ENCODE measurements around the gene ZNF296.

ZNF296 gene

GRCh38 chr19:45082170-45082569 is 5.9 kb upstream of the ZNF296 start:
- DNase-seq (ENCODE audit: low spot score) = no peak

- DNase-seq (ENCODE audit: low spot score) = no peak
Measured at GRCh38 chr19:45079911-45080370, 3.7 kb upstream of the ZNF296 start.

GRCh38 chr19:45079063-45079910 is 3.0 kb upstream of the ZNF296 start, which contains the start of gene GEMIN7:
TSS of gene GEMIN7 (plus strand) at chr19:45079260. CDS start at chr19:45090115, 10,855 bp downstream.
- DNase-seq (ENCODE audit: low spot score) = peak; percentile 55

- DNase-seq (ENCODE audit: low spot score) = no peak
Measured at GRCh38 chr19:45078390-45079062, 2.2 kb upstream of the ZNF296 start.

- no peak for DNase-seq (ENCODE audit: low spot score)
Measured at GRCh38 chr19:45076851-45077730, 813 bp upstream of the ZNF296 start.

GRCh38 chr19:45075301-45076028 is 813 bp downstream of the ZNF296 start:
- no peak for DNase-seq (ENCODE audit: low spot score)

GRCh38 chr19:45074744-45075300 is 1.5 kb downstream of the ZNF296 start:
- no peak for DNase-seq (ENCODE audit: low spot score)

GRCh38 chr19:45071969-45072790 is 4.1 kb downstream of the ZNF296 start:
- no peak for DNase-seq (ENCODE audit: low spot score)

GRCh38 chr19:45071545-45071938 is 4.7 kb downstream of the ZNF296 start:
- DNase-seq (ENCODE audit: low spot score) = no peak

- DNase-seq (ENCODE audit: low spot score) = no peak
Measured at GRCh38 chr19:45070861-45071544, 5.3 kb downstream of the ZNF296 start.

- DNase-seq (ENCODE audit: low spot score) = no peak
Measured at GRCh38 chr19:45070214-45070613, 6.1 kb downstream of the ZNF296 start.

GRCh38 chr19:45069056-45069455 is 7.2 kb downstream of the ZNF296 start:
- no peak for DNase-seq (ENCODE audit: low spot score)

- DNase-seq (ENCODE audit: low spot score) = no peak
Measured at GRCh38 chr19:45068041-45068440, 8.2 kb downstream of the ZNF296 start.

- no peak for DNase-seq (ENCODE audit: low spot score)
Measured at GRCh38 chr19:45066921-45067661, 9.2 kb downstream of the ZNF296 start.

GRCh38 chr19:45063851-45064801 is 12.2 kb downstream of the ZNF296 start:
- DNase-seq (ENCODE audit: low spot score) = no peak

- no peak for DNase-seq (ENCODE audit: low spot score)
Measured at GRCh38 chr19:45061965-45062364, 14.3 kb downstream of the ZNF296 start.

GRCh38 chr19:45059258-45059965 is 16.9 kb downstream of the ZNF296 start:
- peak; percentile 77 for DNase-seq (ENCODE audit: low spot score)
